Breast epithelium (tissue), 4 donors: Measurements from ENCODE around the gene AFF4. TPM values are rescaled to one million over a fixed set of nuclear protein-coding genes. Genes with fewer than 3 reads are reported as not detected.

Experiments used
- DNase-seq, 2 donors: peaks; one replicate each; pipeline ENCODE4 v3.0.0-alpha.2; 2019; ENCODE audit warnings: low spot score in 2 of 2
- H3K27ac ChIP-seq, 2 donors: fragments of 200-600 bp; sonication (generic) in 1 of 2; one replicate each; pipeline ENCODE4 v1.5.1; 2016 to 2019; ENCODE audit warnings: mild to moderate bottlenecking in 1 of 2
- H3K27me3 ChIP-seq, 2 donors: fragments of 200-600 bp; sonication (generic) in 1 of 2; one replicate each; pipeline versions ENCODE4 v1.5.1 to v1.6.0; 2017 to 2019; ENCODE audit warnings: control low read depth in 1 of 2, mild to moderate bottlenecking in 1 of 2
- H3K36me3 ChIP-seq: fragments of 200-600 bp; one replicate; pipeline ENCODE4 v1.5.1; 2019
- H3K4me1 ChIP-seq, 2 donors: fragments of 200-600 bp; sonication (generic); one replicate each; pipeline ENCODE4 v1.5.1; 2016 to 2019; ENCODE audit warnings: control low read depth in 1 of 2
- H3K4me3 ChIP-seq, 3 donors: fragments of 200-600 bp; sonication (generic); 1 replicate in 2 of 3; 2 replicates in 1 of 3; pipeline ENCODE4 v1.5.1; 2016 to 2019; ENCODE audit warnings: mild to moderate bottlenecking in 3 of 3, moderate library complexity in 2 of 3
- H3K9me3 ChIP-seq, 2 donors: fragments of 200-600 bp; sonication (generic) in 1 of 2; one replicate each; pipeline ENCODE4 v1.5.1; 2016 to 2019; ENCODE audit warnings: control low read depth in 1 of 2
- CTCF ChIP-seq, 3 donors: fragments of 450-650 bp; IDR thresholded peaks; one replicate each; pipeline ENCODE4 v1.5.1; 2016 to 2017; ENCODE audit warnings: antibody characterized with exemption in 3 of 3, mild to moderate bottlenecking in 3 of 3, moderate library complexity in 3 of 3
- POLR2A ChIP-seq: fragments of 450-650 bp; IDR thresholded peaks from one replicate; pipeline ENCODE4 v1.6.1; 2016; ENCODE audit warnings: antibody characterized with exemption, mild to moderate bottlenecking, moderate library complexity
- POLR2AphosphoS5 ChIP-seq, 3 donors: sonication (generic); formaldehyde crosslinking; IDR thresholded peaks; one replicate each; pipeline ENCODE4 v1.6.1; 2017; ENCODE audit warnings: antibody characterized with exemption in 3 of 3
- intact Hi-C: fragments of 100-400 bp; cut with DNase I; formaldehyde crosslinking; loops from one replicate; pipeline ENCODE4 v1.15.1; 2023; ENCODE audit warnings: low total_unique reads
- total RNA-seq, 3 donors: library from RNA; depleted of rRNA; stranded (reverse); fragments of >200 nt; gene quantifications; one replicate each; pipeline ENCODE4 v1.1.0, GENCODE V29; 2016

The AFF4 gene
- total RNA-seq, 3 donors from 2014 or later = 70.2 to 108 (median 75.4) TPM

GRCh38 chr5:132877466-132877865, 86.0 kb downstream of the AFF4 start:
- Histone ChIP-seq H3K4me1 (no peaks in the 10 kb centered on the region), H3K27me3 (no peaks in the 10 kb centered on the region), H3K27ac (no peak overlapping the region), H3K4me3 (no peak overlapping the region), H3K9me3 (no peaks in the 10 kb centered on the region), H3K36me3 (no peaks in the 10 kb centered on the region)
- no peak for DNase-seq
- intact Hi-C loops = no loop called here
- TF ChIP-seq POLR2AphosphoS5 (IDR thresholded peaks at IDR 0.05) (no peak), POLR2A (no peak)

GRCh38 chr5:132876020-132876759, 87.2 kb downstream of the AFF4 start:
- Histone ChIP-seq H3K36me3 (no peaks in the 10 kb centered on the region), H3K4me1 (no peaks in the 10 kb centered on the region), H3K27ac (no peak overlapping the region), H3K27me3 (no peaks in the 10 kb centered on the region), H3K4me3 (no peak overlapping the region), H3K9me3 (no peaks in the 10 kb centered on the region)
- DNase-seq = no peak
- intact Hi-C loops = no loop called here
- TF ChIP-seq POLR2A = no peak
- no peak for TF ChIP-seq POLR2AphosphoS5 (IDR thresholded peaks at IDR 0.05)
- TF ChIP-seq CTCF (IDR thresholded peaks at IDR 0.05) = no peak

- Histone ChIP-seq H3K9me3 (no peaks in the 10 kb centered on the region), H3K4me1 (no peaks in the 10 kb centered on the region), H3K27me3 (no peaks in the 10 kb centered on the region), H3K4me3 (no peak overlapping the region), H3K36me3 (no peaks in the 10 kb centered on the region), H3K27ac (no peak overlapping the region)
- TF ChIP-seq POLR2AphosphoS5 (IDR thresholded peaks at IDR 0.05) (no peak), CTCF (IDR thresholded peaks at IDR 0.05) (no peak), POLR2A (no peak)
- DNase-seq = no peak
- intact Hi-C loops = no loop called here
These were observed 89.5 kb downstream of the AFF4 start for GRCh38 chr5:132873930-132874271.

- Histone ChIP-seq H3K27ac (no peak within 1 kb of the TSS), H3K36me3 (no peaks in the 10 kb centered on the region), H3K9me3 (no peaks in the 10 kb centered on the region), H3K4me3 (no peak within 1 kb of the TSS), H3K4me1 (no peaks in the 10 kb centered on the region), H3K27me3 (no peaks in the 10 kb centered on the region)
- no peak for DNase-seq
- intact Hi-C loops = no loop called here
- TF ChIP-seq CTCF (IDR thresholded peaks at IDR 0.05) (no peak), POLR2A (no peak), POLR2AphosphoS5 (IDR thresholded peaks at IDR 0.05) (no peak)
These were observed 90.1 kb downstream of the AFF4 start, which contains the start of gene LEAP2 for GRCh38 chr5:132873119-132873929. TSS of gene LEAP2 (plus strand) at chr5:132873668. CDS start at chr5:132873695, 27 bp downstream.

GRCh38 chr5:132872788-132873118, 90.7 kb downstream of the AFF4 start:
- no peak for DNase-seq
- H3K9me3 ChIP-seq = no peaks in the 10 kb centered on the region
- no peak for TF ChIP-seq CTCF (IDR thresholded peaks at IDR 0.05)
- no peak for TF ChIP-seq POLR2AphosphoS5 (IDR thresholded peaks at IDR 0.05)
- H3K27me3 ChIP-seq = no peaks in the 10 kb centered on the region
- intact Hi-C loops = no loop called here
- no peak overlapping the region for H3K4me3 ChIP-seq
- H3K36me3 ChIP-seq = no peaks in the 10 kb centered on the region
- H3K4me1 ChIP-seq = peaks cover 0 to 1% of the 10 kb centered on the region in 2 donors
- H3K27ac ChIP-seq = no peak overlapping the region
